A549 (cell line): ENCODE measurements around the gene LEMD1. TPM values are rescaled to one million over a fixed set of nuclear protein-coding genes. Genes with fewer than 3 reads are reported as not detected.

ENCODE experiments used
- ATAC-seq, 2 experiments: fragments of 200-7000 bp in 1 of 2; fragments of >200 bp in 1 of 2; cut with Nextera tagmentation in 1 of 2; cut with Tn5 transposase in 1 of 2; 3 replicates each; pipeline versions ENCODE4 v1.8.0 to v1.9.1; 2018 to 2020; ENCODE audit warnings: mild to moderate bottlenecking in 1 of 2, moderate library complexity in 1 of 2
- CTCF ChIA-PET: fragments of 300-600 bp; sonication (Branson Sonifier 250); formaldehyde crosslinking; extraction: SDS; loops from one replicate; lab custom pipeline; 2021; ENCODE audit warnings: antibody characterized with exemption, inconsistent platforms; lab: Yijun Ruan, JAX
- POLR2A ChIA-PET: fragments of 350-600 bp; formaldehyde crosslinking; extraction: SDS; loops from one replicate; lab custom pipeline; 2021; ENCODE audit warnings: antibody characterized with exemption, inconsistent platforms; lab: Yijun Ruan, JAX
- DNase-seq, 2 experiments: peaks; one replicate each; pipeline versions ENCODE4 v3.0.0 to v3.0.0-alpha.2; 2011 to 2016; ENCODE audit warnings: low read depth in 1 of 2, low spot score in 1 of 2
- FAIRE-seq: peaks from 2 replicates; lab custom pipeline; 2011; peaks lifted over from hg19 to GRCh38; lab: Jason Lieb, UNC
- H3K27ac ChIP-seq, 2 experiments: fragments of >200 bp; sonication (Bioruptor Twin); formaldehyde crosslinking; 3 replicates each; pipeline ENCODE4 v1.5.1; 2016 to 2017
- H3K4me1 ChIP-seq: fragments of >200 bp; sonication (Bioruptor Twin); formaldehyde crosslinking; 3 replicates; pipeline ENCODE4 v1.6.1; 2016
- H3K4me2 ChIP-seq: fragments of >200 bp; sonication (Bioruptor Twin); formaldehyde crosslinking; 3 replicates; pipeline ENCODE4 v1.6.1; 2016
- H3K4me3 ChIP-seq: fragments of >200 bp; sonication (Bioruptor Twin); formaldehyde crosslinking; 3 replicates; pipeline ENCODE4 v1.5.1; 2016
- H3K9me3 ChIP-seq: fragments of >200 bp; sonication (Bioruptor Twin); formaldehyde crosslinking; 3 replicates; pipeline ENCODE4 v1.6.1; 2016
- CBX8 ChIP-seq: fragments of 200-600 bp; sonication (generic); IDR thresholded peaks from 2 replicates; pipeline ENCODE4 v1.6.1; 2016
- CHD4 ChIP-seq: fragments of 200-600 bp; sonication (generic); IDR thresholded peaks from 2 replicates; pipeline ENCODE4 v1.6.1; 2016; ENCODE audit warnings: antibody characterized with exemption, mild to moderate bottlenecking, borderline replicate concordance
- CTCF ChIP-seq: fragments of >200 bp; sonication (Bioruptor Twin); formaldehyde crosslinking; IDR thresholded peaks from 3 replicates; pipeline ENCODE4 v1.5.1; 2016
- EHMT2 ChIP-seq: fragments of 200-600 bp; sonication (generic); IDR thresholded peaks from 2 replicates; pipeline ENCODE4 v1.6.1; 2016; ENCODE audit warnings: antibody characterized with exemption, low read depth, mild to moderate bottlenecking, moderate library complexity
- ELK1 ChIP-seq: fragments of 150-350 bp; IDR thresholded peaks from 2 replicates; pipeline ENCODE4 v1.6.1; 2014; ENCODE audit warnings: low read depth, mild to moderate bottlenecking, low read length
- FOSB ChIP-seq: fragments of 250-450 bp; sonication (Bioruptor Pico); IDR thresholded peaks from 2 replicates; pipeline ENCODE4 v1.5.0; 2020; ENCODE audit warnings: mild to moderate bottlenecking, moderate library complexity
- FOSL2 ChIP-seq, 2 experiments: fragments of 450-650 bp in 1 of 2; fragments of >200 bp in 1 of 2; sonication (Bioruptor Twin) in 1 of 2; formaldehyde crosslinking; IDR thresholded peaks; 2 replicates each; pipeline versions ENCODE4 v1.5.0 to v1.6.1; 2016 to 2020; ENCODE audit warnings: mild to moderate bottlenecking in 1 of 2, moderate library complexity in 1 of 2
- HES2 ChIP-seq: fragments of >200 bp; sonication (Bioruptor Twin); formaldehyde crosslinking; IDR thresholded peaks from 2 replicates; pipeline ENCODE4 v1.6.1; 2016
- HEYL ChIP-seq: fragments of 250-450 bp; sonication (Bioruptor Pico); IDR thresholded peaks from 2 replicates; pipeline ENCODE4 v1.8.0; 2021; ENCODE audit warnings: mild to moderate bottlenecking, moderate library complexity
- HMGXB4 ChIP-seq: fragments of 250-450 bp; sonication (Bioruptor Pico); IDR thresholded peaks from 2 replicates; pipeline ENCODE4 v1.5.0; 2021; ENCODE audit warnings: mild to moderate bottlenecking, moderate library complexity, borderline replicate concordance
- HOXA7 ChIP-seq: fragments of 250-450 bp; sonication (Bioruptor Pico); IDR thresholded peaks from 2 replicates; pipeline ENCODE4 v1.5.0; 2020; ENCODE audit warnings: mild to moderate bottlenecking, moderate library complexity
- HOXB13 ChIP-seq: fragments of 250-450 bp; sonication (Bioruptor Pico); IDR thresholded peaks from 2 replicates; pipeline ENCODE4 v1.5.0; 2020; ENCODE audit warnings: low read depth, mild to moderate bottlenecking, moderate library complexity
- JUN ChIP-seq, 2 experiments: fragments of >200 bp; sonication (Bioruptor Twin); formaldehyde crosslinking; IDR thresholded peaks; 2 replicates in 1 of 2; 3 replicates in 1 of 2; pipeline ENCODE4 v1.6.1; 2016 to 2017
- KDM5A ChIP-seq: fragments of 200-600 bp; sonication (generic); IDR thresholded peaks from 2 replicates; pipeline ENCODE4 v1.6.1; 2016; ENCODE audit warnings: antibody characterized with exemption, mild to moderate bottlenecking
- MAFK ChIP-seq: fragments of 450-650 bp; IDR thresholded peaks from 2 replicates; pipeline ENCODE4 v1.6.1; 2014; ENCODE audit not compliant: partially characterized antibody
- MAZ ChIP-seq: fragments of 150-350 bp; IDR thresholded peaks from 2 replicates; pipeline ENCODE4 v1.6.1; 2014; ENCODE audit warnings: antibody characterized with exemption, low read depth, low read length, borderline replicate concordance
- MYC ChIP-seq: IDR thresholded peaks from 2 replicates; pipeline ENCODE4 v1.6.1; 2012; ENCODE audit warnings: mild to moderate bottlenecking, inconsistent platforms, low read length, improper control_type of control experiment, borderline replicate concordance
- NFE2L2 ChIP-seq: fragments of 150-350 bp; conservative IDR thresholded peaks from 2 replicates; pipeline ENCODE4 v1.6.1; 2014; ENCODE audit warnings: low read length
- PBX3 ChIP-seq: IDR thresholded peaks from 2 replicates; pipeline ENCODE4 v1.6.1; 2012
- PHF8 ChIP-seq: fragments of 200-600 bp; sonication (generic); IDR thresholded peaks from 2 replicates; pipeline ENCODE4 v1.6.1; 2016; ENCODE audit warnings: low read depth, mild to moderate bottlenecking, antibody characterized with exemption, moderate library complexity, borderline replicate concordance
- REST ChIP-seq: fragments of 200-600 bp; sonication (generic); IDR thresholded peaks from 2 replicates; pipeline ENCODE4 v1.6.1; 2016; ENCODE audit warnings: antibody characterized with exemption, mild to moderate bottlenecking, moderate library complexity
- ZFP36 ChIP-seq: fragments of 450-650 bp; IDR thresholded peaks from 2 replicates; pipeline ENCODE4 v1.6.1; 2014; ENCODE audit warnings: borderline replicate concordance; ENCODE audit not compliant: partially characterized antibody
- WGBS: methylation state at CpG from one replicate; pipeline ENCODE4 v1.1.6; 2017; ENCODE audit errors: missing lambda C conversion rate; 5-methylcytosine and 5-hydroxymethylcytosine counted together
- polyA plus RNA-seq, 4 experiments: library from polyadenylated mRNA; depleted of rRNA in 3 of 4; stranded (reverse); fragments of >200 nt; fragmentation: RNase III in 1 of 4; extraction: RNeasy Plus Mini Kit Qiagen cat#74134 plus additional on column Dnase treatment in 1 of 4; gene quantifications; 2 replicates in 3 of 4; 3 replicates in 1 of 4; pipeline ENCODE4 v1.2.3, GENCODE V29; 2011 to 2017

LEMD1 gene
- polyA plus RNA-seq, 2 of the 4 experiments (the other 2 are of a cell fraction): 0.14 to 0.18 TPM

GRCh38 chr1:205370780-205371179, 51.1 kb downstream of the LEMD1 start:
- Histone ChIP-seq H3K4me1 (peaks cover 38% of the 10 kb centered on the region), H3K4me2 (no peak overlapping the region), H3K4me3 (no peak overlapping the region), H3K9me3 (no peaks in the 10 kb centered on the region), H3K27ac (no peak overlapping the region)
- ATAC-seq: no peak
- TF ChIP-seq MYC (no peak), REST (no peak), CHD4 (no peak), PBX3 (no peak), CBX8 (no peak), ELK1 (no peak), MAZ (no peak), PHF8 (no peak), HOXA7 (no peak), ZFP36 (no peak), FOSB (CRISPR knock-in tag) (no peak), HEYL (CRISPR knock-in tag) (no peak), NFE2L2 (no peak), CTCF (no peak), HES2 (no peak)
- FAIRE-seq: no peak
- DNase-seq: no peak
- POLR2A ChIA-PET: no interaction called here
- CTCF ChIA-PET: interaction anchor here (1.7 to 7.2 kb wide), 3 partner anchors 16 to 115 kb away, joined by 6 to 49 read pairs (median 10); no protein-coding TSS in a partner anchor

- WGBS: 80% methylated on average over 3 of the region's 3 CpGs
- DNase-seq (no peak), ATAC-seq (no peak), FAIRE-seq (no peak)
- peaks cover 30% of the 10 kb centered on the region for H3K4me1 ChIP-seq
- no peak overlapping the region for H3K27ac ChIP-seq
- TF ChIP-seq FOSL2 (IDR thresholded peaks at IDR 0.05): no peak
- no peak for TF ChIP-seq FOSL2 (CRISPR knock-in tag; IDR thresholded peaks at IDR 0.05)
- no peak for TF ChIP-seq MAFK
- TF ChIP-seq HOXB13 (CRISPR knock-in tag): no peak
- TF ChIP-seq EHMT2: no peak
- TF ChIP-seq HMGXB4 (CRISPR knock-in tag): no peak
- TF ChIP-seq JUN (IDR thresholded peaks at IDR 0.05): no peak
- TF ChIP-seq ELK1: no peak
- TF ChIP-seq KDM5A: no peak
- no peaks in the 10 kb centered on the region for H3K9me3 ChIP-seq
- no peak overlapping the region for H3K4me3 ChIP-seq
- ChIA-PET POLR2A (no interaction called here), CTCF (interaction anchor here (0.7 to 5.6 kb wide), 8 partner anchors 15 to 173 kb away, joined by 3 to 34 read pairs (median 4); no protein-coding TSS in a partner anchor)
- H3K4me2 ChIP-seq: no peak overlapping the region
Measured at GRCh38 chr1:205369701-205370123, 52.1 kb downstream of the LEMD1 start.
